ENCODE results near the gene IL17B. TPM values are rescaled to one million over a fixed set of nuclear protein-coding genes. Genes with fewer than 3 reads are reported as not detected.

The IL17B gene
- total RNA-seq, 1 donor from 2014 or later, result not detected

DNA sequence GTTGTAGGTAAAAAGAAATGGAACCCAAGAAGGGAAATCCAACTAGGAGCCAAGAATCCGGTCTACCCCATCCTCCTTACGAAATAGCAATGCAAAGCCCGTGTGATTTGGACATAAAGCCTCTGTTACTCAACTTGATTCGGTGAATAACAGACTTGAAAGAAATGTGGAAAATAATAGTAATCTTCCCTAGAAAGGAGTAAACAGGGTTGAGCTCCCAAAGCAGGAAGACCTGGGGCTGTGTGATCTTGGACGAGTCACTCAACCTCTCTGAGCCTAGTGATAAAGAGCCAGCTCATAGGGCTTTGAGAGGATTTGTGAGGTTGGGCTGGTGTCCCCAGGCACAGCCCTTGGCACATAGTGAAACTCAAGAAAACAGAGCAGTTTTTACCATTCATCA lies 42.7 kb upstream of the IL17B start:
- H3K27me3 Mint-ChIP-seq (ENCODE audit: unreplicated experiment), result no peaks in the 10 kb centered on the region
- DNase-seq (ENCODE audit: extremely low spot score, unreplicated experiment), result no peak
- peak overlapping the region; percentile 82 for H3K27ac Mint-ChIP-seq (ENCODE audit: unreplicated experiment)
- peaks cover 92% of the 10 kb centered on the region for H3K4me1 Mint-ChIP-seq (ENCODE audit: unreplicated experiment)
- TF ChIP-seq, protein P1, sequence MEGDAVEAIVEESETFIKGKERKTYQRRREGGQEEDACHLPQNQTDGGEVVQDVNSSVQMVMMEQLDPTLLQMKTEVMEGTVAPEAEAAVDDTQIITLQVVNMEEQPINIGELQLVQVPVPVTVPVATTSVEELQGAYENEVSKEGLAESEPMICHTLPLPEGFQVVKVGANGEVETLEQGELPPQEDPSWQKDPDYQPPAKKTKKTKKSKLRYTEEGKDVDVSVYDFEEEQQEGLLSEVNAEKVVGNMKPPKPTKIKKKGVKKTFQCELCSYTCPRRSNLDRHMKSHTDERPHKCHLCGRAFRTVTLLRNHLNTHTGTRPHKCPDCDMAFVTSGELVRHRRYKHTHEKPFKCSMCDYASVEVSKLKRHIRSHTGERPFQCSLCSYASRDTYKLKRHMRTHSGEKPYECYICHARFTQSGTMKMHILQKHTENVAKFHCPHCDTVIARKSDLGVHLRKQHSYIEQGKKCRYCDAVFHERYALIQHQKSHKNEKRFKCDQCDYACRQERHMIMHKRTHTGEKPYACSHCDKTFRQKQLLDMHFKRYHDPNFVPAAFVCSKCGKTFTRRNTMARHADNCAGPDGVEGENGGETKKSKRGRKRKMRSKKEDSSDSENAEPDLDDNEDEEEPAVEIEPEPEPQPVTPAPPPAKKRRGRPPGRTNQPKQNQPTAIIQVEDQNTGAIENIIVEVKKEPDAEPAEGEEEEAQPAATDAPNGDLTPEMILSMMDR (IDR thresholded peaks at IDR 0.05), result no peak
- H3K4me3 Mint-ChIP-seq (ENCODE audit: unreplicated experiment), result peak overlapping the region; percentile 4
- peaks cover 42% of the 10 kb centered on the region for H3K36me3 Mint-ChIP-seq (ENCODE audit: unreplicated experiment)
- H3K9me3 Mint-ChIP-seq (ENCODE audit: unreplicated experiment), result no peaks in the 10 kb centered on the region

DNA sequence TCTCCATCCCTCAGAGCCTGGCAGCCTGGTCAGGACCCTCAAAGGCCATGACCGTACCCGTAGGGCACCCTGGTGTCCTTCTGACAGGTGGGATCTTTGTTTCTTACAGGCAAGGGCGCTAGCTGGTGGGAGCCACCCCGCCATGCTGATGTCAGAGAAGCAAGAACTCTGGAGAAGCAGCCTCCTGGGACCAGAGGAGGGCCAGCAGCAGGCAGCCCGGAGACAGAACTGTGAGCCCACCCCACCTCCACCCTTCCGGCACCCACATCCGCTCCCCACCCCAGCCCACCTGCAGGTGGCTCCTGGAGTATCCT lies 42.2 kb upstream of the IL17B start:
- H3K27ac Mint-ChIP-seq (ENCODE audit: unreplicated experiment), result peak overlapping the region; percentile 82
- peaks cover 97% of the 10 kb centered on the region for H3K4me1 Mint-ChIP-seq (ENCODE audit: unreplicated experiment)

DNA sequence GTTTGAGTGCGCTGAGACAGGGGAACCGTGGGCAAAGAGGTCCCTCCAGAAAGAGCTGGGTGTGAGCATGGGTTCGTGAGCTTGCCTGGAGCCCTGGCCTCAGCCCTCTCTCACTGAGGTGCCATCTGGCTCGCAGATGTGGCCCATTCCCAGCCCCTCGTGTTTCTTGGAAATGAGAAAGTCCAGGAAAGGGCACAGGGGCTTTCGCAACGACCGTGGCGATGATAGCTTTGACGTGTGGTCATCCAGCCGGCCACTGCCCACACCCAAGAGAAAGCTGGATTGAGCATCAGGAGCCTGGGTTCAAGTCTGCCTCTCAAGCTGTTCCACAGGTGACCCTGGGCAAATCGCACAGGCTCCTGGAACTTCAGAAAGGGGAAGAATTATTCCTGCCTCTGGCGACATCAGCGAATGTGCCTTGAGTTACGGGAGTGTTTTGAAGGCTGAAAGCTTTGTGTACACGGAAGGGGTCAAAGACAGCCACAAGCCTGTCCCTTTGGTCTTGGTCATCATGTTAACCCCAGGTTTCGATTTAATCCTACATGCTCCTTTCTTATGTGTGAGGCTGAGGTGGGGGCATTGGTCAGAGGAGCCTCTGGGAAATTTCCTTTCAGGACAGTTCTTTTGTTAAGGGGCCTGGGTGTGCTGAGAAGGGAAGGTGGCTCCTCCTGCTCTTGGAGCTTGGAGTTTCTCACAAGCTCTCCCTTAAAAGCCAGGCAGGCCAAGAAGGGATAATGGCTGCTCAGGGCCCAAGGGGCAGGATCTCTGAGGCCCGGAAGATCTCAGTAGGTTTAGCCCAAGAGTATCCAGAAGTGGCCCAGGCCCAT lies 41.7 kb upstream of the IL17B start:
- Mint-ChIP-seq H3K9me3 (ENCODE audit: unreplicated experiment) (no peaks in the 10 kb centered on the region), H3K36me3 (ENCODE audit: unreplicated experiment) (peaks cover 41% of the 10 kb centered on the region), H3K4me1 (ENCODE audit: unreplicated experiment) (peaks cover 98% of the 10 kb centered on the region), H3K4me3 (ENCODE audit: unreplicated experiment) (no peak overlapping the region), H3K27me3 (ENCODE audit: unreplicated experiment) (no peaks in the 10 kb centered on the region), H3K27ac (ENCODE audit: unreplicated experiment) (peak overlapping the region; percentile 82)
- DNase-seq (ENCODE audit: extremely low spot score, unreplicated experiment), result no peak
- TF ChIP-seq, protein P1 (IDR thresholded peaks at IDR 0.05), result no peak

More for the DNA sequence above, 42.2 kb upstream of the IL17B start:
- H3K9me3 Mint-ChIP-seq (ENCODE audit: unreplicated experiment), result no peaks in the 10 kb centered on the region
- TF ChIP-seq, protein P1 (IDR thresholded peaks at IDR 0.05), result no peak
- peaks cover 42% of the 10 kb centered on the region for H3K36me3 Mint-ChIP-seq (ENCODE audit: unreplicated experiment)
- no peaks in the 10 kb centered on the region for H3K27me3 Mint-ChIP-seq (ENCODE audit: unreplicated experiment)
- no peak for DNase-seq (ENCODE audit: extremely low spot score, unreplicated experiment)
- no peak overlapping the region for H3K4me3 Mint-ChIP-seq (ENCODE audit: unreplicated experiment)

DNA sequence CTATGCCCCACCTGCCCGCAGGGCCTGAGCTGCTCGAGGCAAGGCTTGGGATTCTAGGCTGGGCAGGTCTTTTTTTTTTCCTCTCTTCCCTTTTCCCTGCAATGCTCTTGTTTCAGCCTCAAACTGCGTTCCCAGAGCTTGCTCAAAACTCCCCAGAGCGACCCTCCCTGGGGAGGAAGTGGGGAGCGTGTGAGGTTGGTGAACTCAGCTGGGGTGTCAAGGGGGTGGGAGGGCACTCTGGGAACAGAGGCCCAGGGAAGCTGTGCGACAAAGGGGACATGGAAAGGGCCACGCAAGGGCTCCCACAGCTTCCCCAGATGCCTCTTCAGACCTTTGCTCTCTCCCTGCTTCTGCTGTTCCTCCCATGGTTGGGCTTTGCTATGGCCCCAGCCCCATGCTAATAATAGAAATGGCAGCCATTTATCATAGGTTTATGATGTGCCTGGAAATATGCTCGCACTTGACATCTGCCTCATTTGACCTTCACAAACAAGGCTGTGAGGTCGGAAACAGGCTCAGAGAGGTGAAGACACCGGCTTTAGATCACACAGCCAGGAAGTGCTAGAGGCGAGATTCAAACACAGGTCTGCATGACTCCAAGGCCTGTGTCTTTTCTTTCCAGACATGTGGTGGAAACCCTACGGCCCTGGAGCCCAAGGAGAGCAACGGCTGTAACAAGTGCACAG lies 40.9 kb upstream of the IL17B start:
- no peaks in the 10 kb centered on the region for H3K27me3 Mint-ChIP-seq (ENCODE audit: unreplicated experiment)
- no peaks in the 10 kb centered on the region for H3K9me3 Mint-ChIP-seq (ENCODE audit: unreplicated experiment)
- TF ChIP-seq, protein P1 (IDR thresholded peaks at IDR 0.05), result no peak
- peaks cover 98% of the 10 kb centered on the region for H3K4me1 Mint-ChIP-seq (ENCODE audit: unreplicated experiment)
- no peak for DNase-seq (ENCODE audit: extremely low spot score, unreplicated experiment)
- H3K36me3 Mint-ChIP-seq (ENCODE audit: unreplicated experiment), result peaks cover 37% of the 10 kb centered on the region
- peak overlapping the region; percentile 82 for H3K27ac Mint-ChIP-seq (ENCODE audit: unreplicated experiment)
- H3K4me3 Mint-ChIP-seq (ENCODE audit: unreplicated experiment), result peak overlapping the region; percentile 12

DNA sequence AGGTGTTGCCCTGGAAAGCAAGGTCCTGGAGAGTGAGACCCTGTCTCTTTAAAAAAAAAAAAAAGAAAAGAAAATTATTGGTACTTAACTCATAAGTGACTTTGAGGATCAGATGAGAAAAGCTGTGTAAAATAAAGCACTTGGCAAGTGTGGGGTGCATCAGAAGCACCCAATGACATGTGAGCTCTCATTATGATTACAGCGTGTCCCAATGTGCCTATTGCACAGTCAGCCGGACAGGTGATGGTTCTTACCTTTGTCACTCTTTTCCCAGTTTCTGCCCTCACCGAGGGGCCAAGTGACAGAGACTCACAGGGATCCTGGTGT lies 40.4 kb upstream of the IL17B start:
- TF ChIP-seq, protein P1 (IDR thresholded peaks at IDR 0.05), result no peak
- H3K27ac Mint-ChIP-seq (ENCODE audit: unreplicated experiment), result peak overlapping the region; percentile 82
- peaks cover 37% of the 10 kb centered on the region for H3K36me3 Mint-ChIP-seq (ENCODE audit: unreplicated experiment)
- peaks cover 99% of the 10 kb centered on the region for H3K4me1 Mint-ChIP-seq (ENCODE audit: unreplicated experiment)
- H3K4me3 Mint-ChIP-seq (ENCODE audit: unreplicated experiment), result peak overlapping the region; percentile 12
- no peaks in the 10 kb centered on the region for H3K9me3 Mint-ChIP-seq (ENCODE audit: unreplicated experiment)
- DNase-seq (ENCODE audit: extremely low spot score, unreplicated experiment), result no peak
- no peaks in the 10 kb centered on the region for H3K27me3 Mint-ChIP-seq (ENCODE audit: unreplicated experiment)

All from osteocyte (in vitro differentiated cells).